Measurements from ENCODE around the gene SLC45A3. TPM values are rescaled to one million over a fixed set of nuclear protein-coding genes. Genes with fewer than 3 reads are reported as not detected.

SLC45A3 gene
- total RNA-seq, 4 donors from 2014 or later = 0.76 to 1.2 (median 1.0) TPM; not detected in 1

DNA sequence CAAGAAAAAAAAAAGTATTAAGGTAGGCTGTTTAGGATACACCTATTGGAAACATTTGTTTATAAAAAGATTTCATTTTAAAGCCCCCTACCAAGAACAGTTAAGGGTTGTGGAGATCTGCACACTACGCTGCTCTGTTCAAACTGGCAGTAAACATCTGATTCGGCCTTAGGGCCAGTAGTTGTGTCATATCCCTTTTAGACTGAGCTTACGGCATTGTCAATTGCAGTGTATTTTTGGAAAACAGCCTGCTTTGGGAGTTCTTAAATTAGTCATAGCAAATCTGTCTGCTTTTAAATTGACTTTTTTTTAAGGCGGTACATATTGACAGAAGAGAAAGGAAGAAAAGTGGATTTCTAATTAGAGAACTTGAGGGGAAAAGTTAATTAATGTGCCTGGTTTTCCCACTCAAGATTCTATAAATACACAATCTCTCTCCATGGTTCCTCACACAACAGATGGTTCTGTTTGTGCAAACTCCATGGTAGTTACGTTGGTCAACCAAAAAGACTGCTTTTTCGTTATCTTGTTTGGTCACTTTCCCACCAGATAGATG is 46.8 kb downstream of the SLC45A3 start:
- intact Hi-C loops (cut with DNase I; ENCODE audit: low total_unique reads) = loop anchor here (2.0 kb wide), 1 partner anchor 115 kb away; no protein-coding TSS in a partner anchor
- peak in 1 of 2 donors; percentile 32 for TF ChIP-seq POLR2A (IDR thresholded peaks at IDR 0.05)
- TF ChIP-seq, protein P1, sequence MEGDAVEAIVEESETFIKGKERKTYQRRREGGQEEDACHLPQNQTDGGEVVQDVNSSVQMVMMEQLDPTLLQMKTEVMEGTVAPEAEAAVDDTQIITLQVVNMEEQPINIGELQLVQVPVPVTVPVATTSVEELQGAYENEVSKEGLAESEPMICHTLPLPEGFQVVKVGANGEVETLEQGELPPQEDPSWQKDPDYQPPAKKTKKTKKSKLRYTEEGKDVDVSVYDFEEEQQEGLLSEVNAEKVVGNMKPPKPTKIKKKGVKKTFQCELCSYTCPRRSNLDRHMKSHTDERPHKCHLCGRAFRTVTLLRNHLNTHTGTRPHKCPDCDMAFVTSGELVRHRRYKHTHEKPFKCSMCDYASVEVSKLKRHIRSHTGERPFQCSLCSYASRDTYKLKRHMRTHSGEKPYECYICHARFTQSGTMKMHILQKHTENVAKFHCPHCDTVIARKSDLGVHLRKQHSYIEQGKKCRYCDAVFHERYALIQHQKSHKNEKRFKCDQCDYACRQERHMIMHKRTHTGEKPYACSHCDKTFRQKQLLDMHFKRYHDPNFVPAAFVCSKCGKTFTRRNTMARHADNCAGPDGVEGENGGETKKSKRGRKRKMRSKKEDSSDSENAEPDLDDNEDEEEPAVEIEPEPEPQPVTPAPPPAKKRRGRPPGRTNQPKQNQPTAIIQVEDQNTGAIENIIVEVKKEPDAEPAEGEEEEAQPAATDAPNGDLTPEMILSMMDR (IDR thresholded peaks at IDR 0.05 in 4 of 5, conservative IDR thresholded peaks at IDR 0.05 in 1 of 5) = no peak
- DNase-seq = peak in 1 of 2 donors; percentile 6
- peak in 1 of 2 donors; percentile 35 for ATAC-seq
- Histone ChIP-seq H3K27me3 (no peaks in the 10 kb centered on the region), H3K36me3 (no peaks in the 10 kb centered on the region), H3K27ac (peak overlapping the region; percentile 93 to 97 (median 96)), H3K9me3 (no peaks in the 10 kb centered on the region), H3K4me3 (no peak overlapping the region), H3K4me1 (peaks cover 33 to 41% of the 10 kb centered on the region in 2 donors)
- in situ Hi-C loops (cut with MboI; ENCODE audit: low sequenced_read_pairs in 4 of 4) = no loop called here

DNA sequence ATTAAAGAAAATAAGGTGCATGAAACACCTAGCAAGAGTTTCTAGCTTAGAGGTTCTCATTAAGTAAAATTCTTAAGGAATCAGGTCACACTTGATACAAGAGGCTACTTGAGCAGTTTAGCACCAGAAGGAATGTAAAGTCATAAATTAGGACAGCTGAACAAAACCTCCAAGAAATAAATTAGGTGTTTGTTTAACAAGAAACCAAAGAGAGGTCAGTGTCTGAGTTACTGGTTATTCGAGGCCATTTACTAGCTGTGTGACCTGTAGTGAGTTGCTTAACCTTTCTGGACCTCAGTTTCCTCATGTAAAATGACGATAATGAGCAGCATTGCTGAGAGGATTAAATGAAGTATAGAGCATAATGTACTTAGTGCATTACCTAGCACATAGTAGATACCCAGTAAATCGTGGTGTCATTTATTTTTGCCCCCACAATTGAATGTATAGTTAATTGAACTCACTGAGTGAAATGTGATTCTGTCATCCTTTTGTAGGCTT is 47.6 kb downstream of the SLC45A3 start:
- no peaks in the 10 kb centered on the region for H3K36me3 ChIP-seq
- H3K4me3 ChIP-seq = peak overlapping the region; percentile 65 to 78 (median 70)
- peaks cover 34 to 46% of the 10 kb centered on the region in 2 donors for H3K4me1 ChIP-seq
- H3K9me3 ChIP-seq = no peaks in the 10 kb centered on the region
- DNase-seq (no peak), ATAC-seq (no peak)
- in situ Hi-C loops (cut with MboI; ENCODE audit: low sequenced_read_pairs in 4 of 4) (no loop called here), intact Hi-C loops (cut with DNase I; ENCODE audit: low total_unique reads) (loop anchor here (1.0 to 2.0 kb wide), 4 partner anchors 16 to 116 kb away; no protein-coding TSS in a partner anchor)
- TF ChIP-seq POLR2A (IDR thresholded peaks at IDR 0.05) = no peak
- TF ChIP-seq, protein P1 (IDR thresholded peaks at IDR 0.05 in 4 of 5, conservative IDR thresholded peaks at IDR 0.05 in 1 of 5) = no peak
- H3K27ac ChIP-seq = peak overlapping the region; percentile 93 to 97 (median 96)
- H3K27me3 ChIP-seq = no peaks in the 10 kb centered on the region

DNA sequence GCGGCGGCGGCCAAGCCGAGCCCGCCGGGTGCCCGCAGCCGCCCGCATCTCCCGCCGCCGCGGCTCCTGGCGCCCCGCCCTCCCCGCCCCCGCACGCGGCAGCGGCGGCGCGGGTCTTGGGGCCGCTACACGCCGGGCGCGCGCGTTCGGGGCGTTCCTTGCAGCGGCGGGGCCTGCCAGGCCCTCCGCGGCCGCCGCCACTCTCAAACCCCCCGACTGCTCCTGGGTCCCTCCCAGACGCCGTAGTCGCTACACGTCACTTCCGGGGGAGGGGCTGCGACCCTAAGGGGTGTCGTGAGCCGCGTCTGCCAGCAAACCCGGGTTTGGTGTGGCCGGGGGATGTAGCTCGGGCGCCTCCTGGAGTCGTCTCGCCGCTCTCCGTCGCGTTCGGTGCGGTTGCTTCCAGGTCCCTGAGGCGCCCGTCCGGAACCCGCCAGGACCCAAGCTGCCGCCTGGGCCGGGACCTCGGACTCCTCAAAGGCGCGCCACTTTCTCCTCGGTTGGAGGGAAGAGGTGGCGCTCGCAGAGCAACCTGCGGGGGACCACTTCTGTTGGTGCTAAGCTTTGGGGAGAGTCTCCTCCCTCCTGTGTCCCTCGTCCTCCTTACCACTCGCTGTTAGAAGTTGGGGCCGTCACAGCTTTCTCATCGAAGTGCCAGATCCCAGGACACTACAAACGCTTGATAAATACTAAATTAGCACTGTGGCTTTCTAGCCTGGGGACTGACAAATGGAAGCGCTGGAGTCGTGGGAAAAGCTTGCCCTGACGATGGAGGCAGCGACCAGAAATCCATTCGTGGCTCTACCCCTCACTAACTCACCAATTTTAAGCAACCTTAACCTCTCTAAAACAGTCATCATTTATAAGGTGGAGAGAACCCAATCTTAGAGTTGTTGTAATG is 48.3 kb downstream of the SLC45A3 start, which contains the start of gene ELK4:
ELK4 (minus strand) TSS at position 244 of the 901 bp plus-strand sequence. CDS start 8,129 bp downstream, outside the sequence.
- no peaks in the 10 kb centered on the region for H3K27me3 ChIP-seq
- DNase-seq = peak; percentile 96 to 97
- in situ Hi-C loops (cut with MboI; ENCODE audit: low sequenced_read_pairs in 4 of 4) (no loop called here), intact Hi-C loops (cut with DNase I; ENCODE audit: low total_unique reads) (loop anchor here (1.0 to 2.0 kb wide), 4 partner anchors 16 to 117 kb away; no protein-coding TSS in a partner anchor)
- peak within 1 kb of the TSS; percentile 65 to 90 (median 78) for H3K4me3 ChIP-seq
- peaks cover 41 to 45% of the 10 kb centered on the region in 2 donors for H3K4me1 ChIP-seq
- peak; percentile 89 to 94 for ATAC-seq
- no peaks in the 10 kb centered on the region for H3K9me3 ChIP-seq
- TF ChIP-seq POLR2A (IDR thresholded peaks at IDR 0.05) = peak; percentile 98
- TF ChIP-seq, protein P1 (IDR thresholded peaks at IDR 0.05 in 4 of 5, conservative IDR thresholded peaks at IDR 0.05 in 1 of 5) = peak; percentile 54 to 78 (median 68)
- H3K36me3 ChIP-seq = no peaks in the 10 kb centered on the region
- H3K27ac ChIP-seq = peak within 1 kb of the TSS; percentile 93 to 97 (median 96)

DNA sequence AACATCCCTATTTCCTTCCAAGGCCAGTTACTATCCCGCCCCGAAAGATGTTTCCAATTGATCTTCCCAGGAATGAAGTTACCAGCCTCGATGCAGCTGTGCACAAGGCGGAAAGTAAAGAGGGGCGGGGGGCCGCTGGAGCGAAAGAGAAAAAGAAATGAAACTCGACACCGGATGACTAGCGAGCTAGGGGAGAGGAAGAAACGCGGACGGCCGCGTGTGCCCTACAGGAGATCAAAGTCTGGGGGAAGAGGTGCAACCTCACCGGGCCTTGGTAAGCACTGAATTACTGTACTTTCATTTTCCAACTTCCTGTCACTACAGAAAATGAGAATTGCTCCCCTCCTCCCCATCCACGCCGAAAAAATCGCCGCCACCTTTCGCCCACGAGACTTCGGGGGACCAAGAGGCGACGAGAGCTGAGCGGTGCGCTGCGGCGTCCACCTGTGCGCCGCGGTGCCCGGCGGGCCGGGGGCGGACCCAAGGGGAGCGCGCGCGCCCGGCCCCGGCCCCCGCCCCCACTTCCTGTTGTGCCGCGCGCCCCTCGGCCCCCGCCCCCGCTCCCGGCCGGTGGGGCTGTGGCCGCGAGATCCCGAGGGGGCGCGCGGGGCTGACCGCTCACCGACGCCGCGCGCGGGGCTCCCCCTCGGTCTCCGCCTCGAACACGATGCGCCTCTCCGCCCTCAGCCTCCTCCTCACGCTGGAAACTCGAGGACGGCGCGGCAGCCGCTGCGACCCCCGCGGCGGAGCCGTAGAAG is 49.1 kb downstream of the SLC45A3 start:
- no peak for TF ChIP-seq POLR2A (IDR thresholded peaks at IDR 0.05)
- TF ChIP-seq, protein P1 (IDR thresholded peaks at IDR 0.05 in 4 of 5, conservative IDR thresholded peaks at IDR 0.05 in 1 of 5) = peak in 1 of 5 experiments; percentile 11
- intact Hi-C loops (cut with DNase I; ENCODE audit: low total_unique reads) (no loop called here), in situ Hi-C loops (cut with MboI; ENCODE audit: low sequenced_read_pairs in 4 of 4) (no loop called here)
- Histone ChIP-seq H3K4me3 (peak overlapping the region; percentile 65 to 90 (median 78)), H3K36me3 (no peaks in the 10 kb centered on the region), H3K27me3 (no peaks in the 10 kb centered on the region), H3K27ac (peak overlapping the region; percentile 93 to 97 (median 96)), H3K9me3 (no peaks in the 10 kb centered on the region), H3K4me1 (peaks cover 38 to 48% of the 10 kb centered on the region in 2 donors)
- peak; percentile 32 to 55 for DNase-seq
- peak; percentile 69 to 75 for ATAC-seq
